HepG2 (cell line): ENCODE data around the gene WDR81. TPM values are rescaled to one million over a fixed set of nuclear protein-coding genes. Genes with fewer than 3 reads are reported as not detected.
A peak's percentile ranks its signal among the peaks of the same experiment; 100 is the strongest.

ENCODE experiments used
- FOXK2 ChIP-seq: fragments of 450-650 bp; IDR thresholded peaks from 2 replicates; pipeline ENCODE4 v1.6.1; 2016
- GATAD1 ChIP-seq: IDR thresholded peaks from 2 replicates; pipeline ENCODE4 v1.6.1; 2016; ENCODE audit warnings: missing genetic modification reagents, missing compliant biosample characterization
- HDAC2 ChIP-seq: sonication (generic); formaldehyde crosslinking; IDR thresholded peaks from 2 replicates; pipeline ENCODE4 v1.4.0; 2020; ENCODE audit warnings: missing genetic modification reagents
- HMG20B ChIP-seq: conservative IDR thresholded peaks from 2 replicates; pipeline ENCODE4 v1.6.1; 2016; ENCODE audit warnings: missing genetic modification reagents, missing compliant biosample characterization
- MEIS2 ChIP-seq: sonication (generic); formaldehyde crosslinking; IDR thresholded peaks from 2 replicates; pipeline ENCODE4 v1.9.0; 2021; ENCODE audit warnings: mild to moderate bottlenecking, missing genetic modification reagents
- NAIF1 ChIP-seq: sonication (generic); formaldehyde crosslinking; IDR thresholded peaks from 2 replicates; pipeline ENCODE4 v1.5.0; 2020; ENCODE audit warnings: mild to moderate bottlenecking, missing genetic modification reagents, borderline replicate concordance
- SALL1 ChIP-seq: sonication (generic); formaldehyde crosslinking; IDR thresholded peaks from 2 replicates; pipeline ENCODE4 v1.8.0; 2022; ENCODE audit warnings: mild to moderate bottlenecking, missing genetic modification reagents
- SAP130 ChIP-seq: IDR thresholded peaks from 2 replicates; pipeline ENCODE4 v1.6.1; 2016; ENCODE audit warnings: low read depth
- SRF ChIP-seq: IDR thresholded peaks from 2 replicates; pipeline ENCODE4 v1.6.1; 2011; ENCODE audit warnings: mild to moderate bottlenecking, low read depth, low read length, moderate library complexity
- SRSF1 ChIP-seq: fragments of 200-400 bp; formaldehyde crosslinking; optimal IDR thresholded peaks from 2 replicates; pipeline ENCODE3; 2017; ENCODE audit warnings: mild to moderate bottlenecking, low read depth, low read length, moderate library complexity
- SYNCRIP ChIP-seq: fragments of 200-400 bp; formaldehyde crosslinking; IDR thresholded peaks from 2 replicates; pipeline ENCODE4 v1.6.1; 2018; ENCODE audit warnings: mild to moderate bottlenecking, low read depth, low read length; ENCODE audit not compliant: insufficient read depth
- THAP8 ChIP-seq: sonication (generic); formaldehyde crosslinking; IDR thresholded peaks from 2 replicates; pipeline ENCODE4 v1.5.1; 2020; ENCODE audit warnings: missing genetic modification reagents, mild to moderate bottlenecking, borderline replicate concordance
- ZFP1 ChIP-seq: IDR thresholded peaks from 2 replicates; pipeline ENCODE4 v1.6.1; 2016
- ZNF263 ChIP-seq: sonication (generic); formaldehyde crosslinking; IDR thresholded peaks from 2 replicates; pipeline ENCODE4 v1.4.0; 2020; ENCODE audit warnings: missing genetic modification reagents
- ZNF264 ChIP-seq: sonication (generic); formaldehyde crosslinking; IDR thresholded peaks from 2 replicates; pipeline ENCODE4 v1.4.0; 2020; ENCODE audit warnings: missing genetic modification reagents
- ZNF274 ChIP-seq: sonication (generic); formaldehyde crosslinking; IDR thresholded peaks from 2 replicates; pipeline ENCODE4 v1.5.1; 2020; ENCODE audit warnings: mild to moderate bottlenecking, missing genetic modification reagents
- ZNF354B ChIP-seq: sonication (generic); formaldehyde crosslinking; IDR thresholded peaks from 2 replicates; pipeline ENCODE4 v1.8.0; 2022; ENCODE audit warnings: mild to moderate bottlenecking, missing genetic modification reagents
- ZNF513 ChIP-seq: sonication (generic); formaldehyde crosslinking; conservative IDR thresholded peaks from 2 replicates; pipeline ENCODE4 v1.5.0; 2020; ENCODE audit warnings: missing genetic modification reagents
- ZNF687 ChIP-seq: sonication (generic); formaldehyde crosslinking; IDR thresholded peaks from 2 replicates; pipeline ENCODE4 v1.5.1; 2020; ENCODE audit warnings: mild to moderate bottlenecking, missing genetic modification reagents, moderate library complexity
- ZNF691 ChIP-seq: sonication (generic); formaldehyde crosslinking; IDR thresholded peaks from 2 replicates; pipeline ENCODE4 v1.4.0; 2020; ENCODE audit warnings: missing genetic modification reagents, low read depth, mild to moderate bottlenecking, borderline replicate concordance
- ZNF775 ChIP-seq: sonication (generic); formaldehyde crosslinking; IDR thresholded peaks from 2 replicates; pipeline ENCODE4 v1.4.0; 2020; ENCODE audit warnings: missing genetic modification reagents, mild to moderate bottlenecking, moderate library complexity, borderline replicate concordance
- polyA plus RNA-seq, 8 experiments: library from polyadenylated mRNA; depleted of rRNA in 3 of 8; stranded (reverse) in 7 of 8; unstranded in 1 of 8; fragments of >200 nt; fragmentation: Illumina TruSeq in 4 of 8; extraction: Trizol in 4 of 8; gene quantifications; 2 replicates each; pipeline versions ENCODE4 v1.2.1 to v1.2.3, GENCODE V29; 2011 to 2016; ENCODE audit warnings: low read depth in 4 of 8, missing spikeins in 1 of 8, mixed read lengths in 1 of 8; ENCODE audit not compliant: insufficient read depth in 1 of 8
- total RNA-seq, 5 experiments: library from RNA; depleted of rRNA; stranded (reverse); fragments of >200 nt; fragmentation: Illumina TruSeq; extraction: Trizol; gene quantifications; 2 replicates each; pipeline ENCODE4 v1.2.3, GENCODE V29; 2016; ENCODE audit warnings: low read depth in 1 of 5

WDR81 gene
- total and polyA plus RNA-seq, 2 of the 13 experiments (the other 11 are each of a cell fraction or from before 2014, with no cell fraction given), result 9.1 to 16.7 TPM

- TF ChIP-seq ZNF691 (CRISPR knock-in tag) (no peak), HDAC2 (CRISPR knock-in tag) (peak; percentile 96), HMG20B (CRISPR knock-in tag) (peak; percentile 72), FOXK2 (peak; percentile 81), GATAD1 (CRISPR knock-in tag) (peak; percentile 68; the same call in 1 of the 2 replicates), ZFP1 (peak; percentile 71; the same call in 1 of the 2 replicates), MEIS2 (CRISPR knock-in tag) (0 out of 2 replicates have a peak, but pooled peaks have one; percentile 61), SRF (no peak), SYNCRIP (no peak), NAIF1 (CRISPR knock-in tag) (0 out of 2 replicates have a peak, but pooled peaks have one; percentile 52), ZNF263 (CRISPR knock-in tag) (peak; percentile 15; the same call in 1 of the 2 replicates), ZNF264 (peak; percentile 14; the same call in 1 of the 2 replicates), ZNF687 (CRISPR knock-in tag) (peak; percentile 95), SAP130 (CRISPR knock-in tag) (peak; percentile 92), ZNF354B (CRISPR knock-in tag) (0 out of 2 replicates have a peak, but pooled peaks have one; percentile 6), SALL1 (CRISPR knock-in tag) (peak; percentile 83), THAP8 (CRISPR knock-in tag) (no peak), SRSF1 (peak; percentile 86), ZNF274 (0 out of 2 replicates have a peak, but pooled peaks have one; percentile 21), ZNF513 (CRISPR knock-in tag) (no peak), ZNF775 (CRISPR knock-in tag) (no peak)
Measured at GRCh38 chr17:1762901-1763898, 38.7 kb downstream of the WDR81 start (continued).
